ENCODE measurements around the gene TBX4. TPM values are rescaled to one million over a fixed set of nuclear protein-coding genes. Genes with fewer than 3 reads are reported as not detected.
"Not testable (repeated sequence)": the region's sequence is repeated elsewhere in the genome, so short reads cannot be mapped to it uniquely, and the experiment has no call there.

TBX4 gene
- polyA plus RNA-seq, 3 donors = not detected

- H3K9me3 ChIP-seq (replicated peaks in 1 of 2; ENCODE audit: control insufficient read depth in 1 of 2, insufficient read depth in 1 of 2, low read length in 2 of 2) = no peaks in the 10 kb centered on the region
- no peaks in the 10 kb centered on the region for H3K36me3 ChIP-seq (replicated peaks in 1 of 2; ENCODE audit: control insufficient read depth in 1 of 2, insufficient read depth in 2 of 2, low read length in 2 of 2)
- H3K4me2 ChIP-seq (replicated peaks; ENCODE audit: extremely low read depth, low read length, poor library complexity, severe bottlenecking) = no peak overlapping the region
- Mint-ChIP-seq H3K27me3 (ENCODE audit: low read depth in 3 of 3) (peaks cover 4 to 32% (median 16%) of the 10 kb centered on the region in 3 donors), H3K4me1 (peaks cover 9% of the 10 kb centered on the region), H3K27ac (no peak overlapping the region), H3K9me3 (no peaks in the 10 kb centered on the region), H3K36me3 (no peaks in the 10 kb centered on the region), H3K4me3 (no peak overlapping the region)
- no peaks in the 10 kb centered on the region for H3K4me1 ChIP-seq (ENCODE audit: control insufficient read depth in 1 of 2, insufficient read depth in 2 of 2, low read length in 2 of 2)
- no peak overlapping the region for H2AFZ ChIP-seq (ENCODE audit: insufficient read depth, low read depth, low read length, poor library complexity, severe bottlenecking)
- TF ChIP-seq, protein P1, sequence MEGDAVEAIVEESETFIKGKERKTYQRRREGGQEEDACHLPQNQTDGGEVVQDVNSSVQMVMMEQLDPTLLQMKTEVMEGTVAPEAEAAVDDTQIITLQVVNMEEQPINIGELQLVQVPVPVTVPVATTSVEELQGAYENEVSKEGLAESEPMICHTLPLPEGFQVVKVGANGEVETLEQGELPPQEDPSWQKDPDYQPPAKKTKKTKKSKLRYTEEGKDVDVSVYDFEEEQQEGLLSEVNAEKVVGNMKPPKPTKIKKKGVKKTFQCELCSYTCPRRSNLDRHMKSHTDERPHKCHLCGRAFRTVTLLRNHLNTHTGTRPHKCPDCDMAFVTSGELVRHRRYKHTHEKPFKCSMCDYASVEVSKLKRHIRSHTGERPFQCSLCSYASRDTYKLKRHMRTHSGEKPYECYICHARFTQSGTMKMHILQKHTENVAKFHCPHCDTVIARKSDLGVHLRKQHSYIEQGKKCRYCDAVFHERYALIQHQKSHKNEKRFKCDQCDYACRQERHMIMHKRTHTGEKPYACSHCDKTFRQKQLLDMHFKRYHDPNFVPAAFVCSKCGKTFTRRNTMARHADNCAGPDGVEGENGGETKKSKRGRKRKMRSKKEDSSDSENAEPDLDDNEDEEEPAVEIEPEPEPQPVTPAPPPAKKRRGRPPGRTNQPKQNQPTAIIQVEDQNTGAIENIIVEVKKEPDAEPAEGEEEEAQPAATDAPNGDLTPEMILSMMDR (IDR thresholded peaks at IDR 0.05) = no peak
- H3K9ac ChIP-seq (ENCODE audit: insufficient read depth, low read length, poor library complexity, severe bottlenecking) = no peak overlapping the region
- H3K27me3 ChIP-seq (ENCODE audit: control insufficient read depth in 2 of 2, insufficient read depth in 2 of 2, low read length in 2 of 2) = no peaks in the 10 kb centered on the region
- no peaks in the 10 kb centered on the region for H4K20me1 ChIP-seq (ENCODE audit: insufficient read depth, low read length)
- H3K79me2 ChIP-seq (ENCODE audit: insufficient read depth, low read length) = no peaks in the 10 kb centered on the region
- DNase-seq = no peak
- 89% methylated on average over 2 of the region's 3 CpGs for WGBS (ENCODE audit: insufficient coverage)
- intact Hi-C loops (cut with micrococcal nuclease) = no loop called here
- H3K27ac ChIP-seq (ENCODE audit: low read depth in 1 of 2, low read length in 2 of 2) = no peak overlapping the region
- H3K4me3 ChIP-seq (replicated peaks in 1 of 3; ENCODE audit: low read depth in 2 of 3, low read length in 3 of 3) = no peak overlapping the region
Measured at GRCh38 chr17:61491981-61492380, 39.8 kb downstream of the TBX4 start.

DNA sequence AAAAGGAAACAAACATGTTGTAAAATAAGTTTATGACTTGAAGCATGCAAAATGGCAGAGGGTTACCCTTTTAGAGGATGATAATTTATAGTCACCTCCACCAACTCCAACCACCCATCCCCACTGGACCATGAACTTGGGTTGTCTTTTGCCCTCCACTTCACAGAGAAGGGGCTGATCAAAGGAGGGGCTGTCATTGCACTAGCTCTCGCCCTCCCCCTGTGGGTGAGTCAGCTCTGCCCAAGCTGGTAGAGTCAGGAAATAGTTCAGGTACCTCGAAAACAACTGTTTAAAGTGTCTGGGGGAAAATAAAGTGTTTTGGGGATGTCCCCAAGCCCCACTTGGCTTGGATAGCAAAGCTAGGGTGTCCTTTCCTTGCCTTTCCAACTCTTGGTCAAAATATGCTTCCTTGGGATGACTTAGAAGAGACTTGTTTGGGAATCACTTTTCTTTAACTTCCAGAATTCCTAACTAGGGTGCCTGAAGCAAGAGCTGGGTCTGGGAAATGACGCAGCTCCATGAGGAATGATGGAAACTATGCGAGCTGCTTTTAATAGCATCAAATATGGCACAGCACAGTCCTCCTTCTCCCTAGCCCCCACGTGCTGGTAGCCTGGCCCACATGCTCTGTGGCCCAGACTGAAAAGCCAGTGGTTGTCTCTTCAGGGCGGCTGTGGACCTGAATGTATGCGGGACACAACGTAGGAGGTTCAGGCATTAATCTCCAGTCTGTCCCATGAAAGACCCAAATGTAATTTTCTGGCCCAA lies 40.7 kb downstream of the TBX4 start:
- intact Hi-C loops (cut with micrococcal nuclease) = no loop called here
- Mint-ChIP-seq H3K9me3 (no peaks in the 10 kb centered on the region), H3K4me1 (peaks cover 9% of the 10 kb centered on the region), H3K27me3 (ENCODE audit: low read depth in 3 of 3) (peaks cover 3 to 33% (median 15%) of the 10 kb centered on the region in 3 donors), H3K27ac (no peak overlapping the region), H3K36me3 (no peaks in the 10 kb centered on the region), H3K4me3 (no peak overlapping the region)
- Histone ChIP-seq H3K4me2 (replicated peaks; ENCODE audit: extremely low read depth, low read length, poor library complexity, severe bottlenecking) (no peak overlapping the region), H3K4me3 (replicated peaks in 1 of 3; ENCODE audit: low read depth in 2 of 3, low read length in 3 of 3) (no peak overlapping the region), H3K9ac (ENCODE audit: insufficient read depth, low read length, poor library complexity, severe bottlenecking) (no peak overlapping the region), H3K79me2 (ENCODE audit: insufficient read depth, low read length) (no peaks in the 10 kb centered on the region), H3K36me3 (replicated peaks in 1 of 2; ENCODE audit: control insufficient read depth in 1 of 2, insufficient read depth in 2 of 2, low read length in 2 of 2) (no peaks in the 10 kb centered on the region), H2AFZ (ENCODE audit: insufficient read depth, low read depth, low read length, poor library complexity, severe bottlenecking) (no peak overlapping the region), H3K27ac (ENCODE audit: low read depth in 1 of 2, low read length in 2 of 2) (no peak overlapping the region), H3K9me3 (replicated peaks in 1 of 2; ENCODE audit: control insufficient read depth in 1 of 2, insufficient read depth in 1 of 2, low read length in 2 of 2) (no peaks in the 10 kb centered on the region), H3K27me3 (ENCODE audit: control insufficient read depth in 2 of 2, insufficient read depth in 2 of 2, low read length in 2 of 2) (no peaks in the 10 kb centered on the region), H4K20me1 (ENCODE audit: insufficient read depth, low read length) (no peaks in the 10 kb centered on the region), H3K4me1 (ENCODE audit: control insufficient read depth in 1 of 2, insufficient read depth in 2 of 2, low read length in 2 of 2) (no peaks in the 10 kb centered on the region)
- TF ChIP-seq, protein P1 (IDR thresholded peaks at IDR 0.05) = no peak
- 79% methylated on average over 6 of the region's 8 CpGs for WGBS (ENCODE audit: insufficient coverage)
- no peak for DNase-seq

DNA sequence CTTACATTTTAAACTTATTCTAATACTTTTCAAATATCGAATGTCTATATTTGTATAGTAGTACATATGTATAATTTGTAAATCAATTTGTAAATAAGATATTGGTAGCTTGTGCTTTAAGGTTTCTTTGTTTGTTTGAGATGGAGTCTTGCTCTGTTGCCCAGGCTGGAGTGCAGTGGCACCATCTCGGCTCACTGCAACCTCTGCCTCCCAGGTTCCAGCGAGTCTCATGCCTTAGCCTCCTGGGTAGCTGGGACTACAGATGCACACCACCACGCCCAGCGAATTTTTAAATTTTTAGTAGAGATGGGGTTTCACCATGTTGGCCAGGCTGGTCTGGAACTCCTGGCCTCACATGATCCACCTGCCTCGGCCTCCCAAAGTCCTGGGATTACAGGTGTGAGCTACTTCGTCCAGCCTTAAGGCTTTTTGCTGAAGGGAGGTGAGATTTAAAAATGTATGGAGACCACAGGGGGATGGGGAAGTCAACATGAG lies 41.7 kb downstream of the TBX4 start:
- H3K9me3 Mint-ChIP-seq, H3K36me3 Mint-ChIP-seq: not testable (repeated sequence)

More for the DNA sequence above, 41.7 kb downstream of the TBX4 start:
- H3K79me2 ChIP-seq (ENCODE audit: insufficient read depth, low read length); DNase-seq; H3K4me1 ChIP-seq (ENCODE audit: control insufficient read depth in 1 of 2, insufficient read depth in 2 of 2, low read length in 2 of 2); H3K27me3 ChIP-seq (ENCODE audit: control insufficient read depth in 2 of 2, insufficient read depth in 2 of 2, low read length in 2 of 2); intact Hi-C loops (cut with micrococcal nuclease); H3K4me3 Mint-ChIP-seq; H3K36me3 ChIP-seq (replicated peaks in 1 of 2; ENCODE audit: control insufficient read depth in 1 of 2, insufficient read depth in 2 of 2, low read length in 2 of 2); H3K9ac ChIP-seq (ENCODE audit: insufficient read depth, low read length, poor library complexity, severe bottlenecking); H4K20me1 ChIP-seq (ENCODE audit: insufficient read depth, low read length); H3K4me2 ChIP-seq (replicated peaks; ENCODE audit: extremely low read depth, low read length, poor library complexity, severe bottlenecking); H3K27ac Mint-ChIP-seq; H3K9me3 ChIP-seq (replicated peaks in 1 of 2; ENCODE audit: control insufficient read depth in 1 of 2, insufficient read depth in 1 of 2, low read length in 2 of 2); H3K27ac ChIP-seq (ENCODE audit: low read depth in 1 of 2, low read length in 2 of 2); H3K4me3 ChIP-seq (replicated peaks in 1 of 3; ENCODE audit: low read depth in 2 of 3, low read length in 3 of 3); H2AFZ ChIP-seq (ENCODE audit: insufficient read depth, low read depth, low read length, poor library complexity, severe bottlenecking); H3K4me1 Mint-ChIP-seq: not testable (repeated sequence)
- H3K27me3 Mint-ChIP-seq (ENCODE audit: low read depth in 3 of 3) = peaks cover 3 to 33% (median 15%) of the 10 kb centered on the region in 3 donors
- WGBS (ENCODE audit: insufficient coverage) = 95% methylated on average over 3 of the region's 7 CpGs
